Measurements from ENCODE around the gene SERPINB8.
"Not testable (repeated sequence)": the region's sequence is repeated elsewhere in the genome, so short reads cannot be mapped to it uniquely, and the experiment has no call there.

Gene SERPINB8

GRCh38 chr18:63969942-63970808, at the start of gene SERPINB8:
TSS of gene SERPINB8 (plus strand) at chr18:63970081. CDS start at chr18:63978309, 8,228 bp downstream.
- H3K4me3 ChIP-seq (ENCODE audit: low read depth, low read length): peak within 1 kb of the TSS; percentile 86
- TF ChIP-seq CTCF (IDR thresholded peaks at IDR 0.05; ENCODE audit: low read depth, low read length): no peak

GRCh38 chr18:63922049-63922448, 47.8 kb upstream of the SERPINB8 start:
- TF ChIP-seq CTCF (IDR thresholded peaks at IDR 0.05; ENCODE audit: low read depth, low read length): no peak
- no peak overlapping the region for H3K4me3 ChIP-seq (ENCODE audit: low read depth, low read length)

- no peak overlapping the region for H3K4me3 ChIP-seq (ENCODE audit: low read depth, low read length)
- no peak for TF ChIP-seq CTCF (IDR thresholded peaks at IDR 0.05; ENCODE audit: low read depth, low read length)
Measured at GRCh38 chr18:63924551-63924950, 45.3 kb upstream of the SERPINB8 start.

GRCh38 chr18:63928331-63928730, 41.5 kb upstream of the SERPINB8 start:
- TF ChIP-seq CTCF (IDR thresholded peaks at IDR 0.05; ENCODE audit: low read depth, low read length): no peak
- H3K4me3 ChIP-seq (ENCODE audit: low read depth, low read length): no peak overlapping the region

GRCh38 chr18:63929369-63929768, 40.5 kb upstream of the SERPINB8 start:
- H3K4me3 ChIP-seq (ENCODE audit: low read depth, low read length): not testable (repeated sequence)

GRCh38 chr18:63930773-63931354, 39.0 kb upstream of the SERPINB8 start:
- TF ChIP-seq CTCF (IDR thresholded peaks at IDR 0.05; ENCODE audit: low read depth, low read length): no peak

GRCh38 chr18:63936156-63936931, 33.5 kb upstream of the SERPINB8 start:
- H3K4me3 ChIP-seq (ENCODE audit: low read depth, low read length): peak overlapping the region; percentile 72
- TF ChIP-seq CTCF (IDR thresholded peaks at IDR 0.05; ENCODE audit: low read depth, low read length): peak; percentile 54

More at GRCh38 chr18:63930773-63931354, 39.0 kb upstream of the SERPINB8 start:
- no peak overlapping the region for H3K4me3 ChIP-seq (ENCODE audit: low read depth, low read length)
